B cell (primary cell): Measurements from ENCODE around the gene PRXL2A. TPM values are rescaled to one million over a fixed set of nuclear protein-coding genes. Genes with fewer than 3 reads are reported as not detected.

Source experiments
- ATAC-seq: fragments of 200-7000 bp; cut with Tn5 transposase; one replicate; pipeline ENCODE4 v1.10.0; 2021; ENCODE audit warnings: low read depth, mild to moderate bottlenecking, moderate number of reproducible peaks, moderate library complexity
- CTCF ChIA-PET: fragments of 350-600 bp; sonication (Branson Sonifier 250); formaldehyde crosslinking; loops from one replicate; lab custom pipeline; 2021; ENCODE audit warnings: antibody characterized with exemption, inconsistent platforms; lab: Charles Lee
- POLR2A ChIA-PET: fragments of 350-600 bp; sonication (Branson Sonifier 250); formaldehyde crosslinking; loops from one replicate; lab custom pipeline; 2021; ENCODE audit warnings: antibody characterized with exemption; lab: Charles Lee
- DNase-seq: peaks from one replicate; pipeline ENCODE4 v3.0.0; 2013
- H2AFZ ChIP-seq: 2 replicates; pipeline ENCODE4 v1.6.1; 2012; ENCODE audit warnings: mild to moderate bottlenecking, low read depth, low read length; ENCODE audit not compliant: insufficient read depth, poor library complexity, severe bottlenecking
- H3K27ac ChIP-seq, 2 donors: 1 replicate in 1 of 2; 2 replicates in 1 of 2; pipeline ENCODE4 v1.5.1; 2012 to 2013; ENCODE audit warnings: low read length in 2 of 2, mild to moderate bottlenecking in 2 of 2, moderate library complexity in 1 of 2
- H3K27me3 ChIP-seq, 4 experiments: fragments of 200-600 bp in 1 of 4; sonication (generic) in 1 of 4; replicated peaks in 1 of 4; 1 replicate in 2 of 4; 2 replicates in 2 of 4; pipeline versions ENCODE4 v1.6.1 to v1.7.0; 2013 to 2016; ENCODE audit warnings: low read length in 3 of 4, mild to moderate bottlenecking in 2 of 4, mixed read lengths in 1 of 4, moderate library complexity in 1 of 4; ENCODE audit not compliant: insufficient read depth in 4 of 4, control insufficient read depth in 3 of 4; ENCODE audit errors: control extremely low read depth in 1 of 4
- H3K36me3 ChIP-seq, 2 experiments: replicated peaks in 1 of 2; 1 replicate in 1 of 2; 2 replicates in 1 of 2; pipeline versions ENCODE4 v1.6.1 to v1.7.1; 2013; ENCODE audit warnings: low read length in 1 of 2; ENCODE audit not compliant: insufficient read depth in 2 of 2, control insufficient read depth in 1 of 2; ENCODE audit errors: control extremely low read depth in 1 of 2, extremely low read depth in 1 of 2
- H3K4me1 ChIP-seq, 2 donors: fragments of 200-600 bp in 1 of 2; sonication (generic) in 1 of 2; 1 replicate in 1 of 2; 2 replicates in 1 of 2; pipeline versions ENCODE4 v1.5.1 to v1.6.1; 2013 to 2017; ENCODE audit warnings: low read length in 2 of 2; ENCODE audit not compliant: control insufficient read depth in 2 of 2, insufficient read depth in 2 of 2
- H3K4me2 ChIP-seq: replicated peaks from 2 replicates; pipeline ENCODE3; 2012; ENCODE audit warnings: mild to moderate bottlenecking, low read depth, low read length; ENCODE audit not compliant: poor library complexity, severe bottlenecking
- H3K4me3 ChIP-seq, 5 experiments: fragments of 200-600 bp in 1 of 5; sonication (generic) in 1 of 5; 1 replicate in 3 of 5; 2 replicates in 2 of 5; pipeline versions ENCODE4 v1.5.1 to v1.7.0; 2011 to 2016; ENCODE audit warnings: low read length in 4 of 5, mild to moderate bottlenecking in 4 of 5, low read depth in 2 of 5, control low read depth in 1 of 5, moderate library complexity in 1 of 5; ENCODE audit not compliant: insufficient read depth in 1 of 5; ENCODE audit errors: control extremely low read depth in 1 of 5, extremely low read depth in 1 of 5
- H3K79me2 ChIP-seq: fragments of 200-600 bp; sonication (generic); one replicate; pipeline ENCODE4 v1.6.0; 2016; ENCODE audit warnings: low read length; ENCODE audit not compliant: control insufficient read depth, insufficient read depth
- H3K9ac ChIP-seq: fragments of 200-600 bp; sonication (generic); 2 replicates; pipeline ENCODE4 v1.6.1; 2017; ENCODE audit warnings: mild to moderate bottlenecking, low read length, moderate library complexity
- H3K9me3 ChIP-seq, 3 donors: one replicate each; pipeline versions ENCODE4 v1.6.1 to v1.7.1; 2013; ENCODE audit warnings: low read length in 2 of 3; ENCODE audit not compliant: control insufficient read depth in 2 of 3, insufficient read depth in 1 of 3; ENCODE audit errors: control extremely low read depth in 1 of 3
- H4K20me1 ChIP-seq: 2 replicates; pipeline ENCODE4 v1.6.0; 2012; ENCODE audit warnings: mild to moderate bottlenecking, low read length; ENCODE audit not compliant: insufficient read depth, control insufficient read depth, poor library complexity, severe bottlenecking
- H3K27ac Mint-ChIP-seq: one replicate; pipeline ENCODE4 v1.8.0; 2021; ENCODE audit warnings: mixed read lengths
- H3K27me3 Mint-ChIP-seq: one replicate; pipeline ENCODE4 v1.8.0; 2021; ENCODE audit warnings: mixed read lengths
- H3K4me1 Mint-ChIP-seq: one replicate; pipeline ENCODE4 v1.8.0; 2021; ENCODE audit warnings: mixed read lengths
- H3K4me3 Mint-ChIP-seq: one replicate; pipeline ENCODE4 v1.8.0; 2021; ENCODE audit warnings: mixed read lengths
- H3K9me3 Mint-ChIP-seq: one replicate; pipeline ENCODE4 v1.8.0; 2022; ENCODE audit warnings: mixed read lengths; ENCODE audit not compliant: insufficient read depth
- EZH2 ChIP-seq: IDR thresholded peaks from 2 replicates; pipeline ENCODE4 v1.6.1; 2012; ENCODE audit warnings: borderline replicate concordance, low read depth, mild to moderate bottlenecking, moderate library complexity, low read length; ENCODE audit not compliant: insufficient read depth, poor library complexity, severe bottlenecking
- WGBS: methylation state at CpG from one replicate; pipeline ENCODE4 v1.1.5; 2013; ENCODE audit warnings: missing lambda C conversion rate; ENCODE audit not compliant: insufficient coverage; 5-methylcytosine and 5-hydroxymethylcytosine counted together
- intact Hi-C: fragments of 100-400 bp; cut with micrococcal nuclease; formaldehyde crosslinking; loops from one replicate; pipeline ENCODE4 v1.10.0; 2022
- polyA plus RNA-seq: library from polyadenylated mRNA; depleted of rRNA; stranded (reverse); fragments of >200 nt; gene quantifications from 2 replicates; pipeline ENCODE4 v1.2.3, GENCODE V29; 2012
- total RNA-seq, 2 donors: library from RNA; stranded (reverse); fragments of 120-200 nt in 1 of 2; gene quantifications; 1 replicate in 1 of 2; 2 replicates in 1 of 2; pipeline versions ENCODE4 v1.2.3 to v1.2.4, GENCODE V29; 2013 to 2022
- TF ChIP-seq, protein P1 (sequence below): fragments of 200-600 bp; IDR thresholded peaks from one replicate; pipeline ENCODE4 v1.8.0; 2022; ENCODE audit warnings: antibody characterized with exemption, mild to moderate bottlenecking

The PRXL2A gene
- total and polyA plus RNA-seq, 2 donors (not counting 1 experiment from before 2014, with no cell fraction given): 2.8 to 9.4 TPM

DNA sequence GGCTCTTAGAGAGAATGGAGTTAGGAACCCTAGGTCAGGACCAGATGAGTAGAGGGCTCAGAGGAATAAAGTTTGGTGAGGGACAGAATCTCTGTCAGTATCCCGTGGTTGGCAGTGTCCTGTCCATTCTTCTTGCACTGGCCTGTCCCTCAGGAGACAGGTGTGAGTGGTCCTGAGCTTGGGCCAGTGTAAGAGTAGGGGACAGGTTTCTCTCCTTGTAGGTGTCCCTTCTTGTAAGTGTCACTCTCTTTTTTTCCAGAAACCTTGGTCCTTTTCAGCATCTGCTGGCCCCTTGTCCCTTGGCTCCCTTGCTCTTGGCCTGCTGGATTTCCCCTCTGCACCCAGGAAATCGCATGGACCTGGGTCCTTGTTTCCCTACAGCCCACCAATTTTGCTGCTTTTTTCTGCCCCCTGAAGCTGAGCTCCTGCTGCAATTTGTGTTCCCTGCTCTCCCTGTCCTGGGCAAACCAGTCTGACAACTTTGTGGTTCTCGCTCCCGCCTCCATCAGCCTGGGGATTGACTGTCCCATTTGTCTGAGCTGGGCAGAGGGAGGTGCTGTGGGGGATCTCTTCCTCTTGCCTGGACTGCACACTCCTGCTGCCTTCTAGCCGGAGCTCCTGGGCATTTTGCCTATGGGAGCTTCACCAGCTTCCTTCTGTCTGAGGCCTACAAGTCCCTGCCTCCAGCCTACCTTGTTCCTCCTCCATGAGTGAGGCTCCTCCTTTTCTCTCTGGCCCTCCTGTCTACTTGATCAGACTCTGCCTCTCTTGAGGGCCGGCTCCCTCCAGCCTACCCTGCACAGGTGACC is 52.3 kb downstream of the PRXL2A start:
- Histone ChIP-seq H2AFZ (no peak overlapping the region), H3K4me3 (no peak overlapping the region), H3K79me2 (peaks cover 98% of the 10 kb centered on the region), H3K27ac (no peak overlapping the region), H3K36me3 (no peaks in the 10 kb centered on the region), H3K9ac (no peak overlapping the region), H3K4me2 (peak overlapping the region; percentile 34), H3K4me1 (peaks cover 93 to 99% of the 10 kb centered on the region in 2 donors), H3K9me3 (no peaks in the 10 kb centered on the region), H3K27me3 (no peaks in the 10 kb centered on the region), H4K20me1 (peaks cover 56% of the 10 kb centered on the region)
- DNase-seq: no peak
- intact Hi-C loops: no loop called here
- 88% methylated on average over 6 of the region's 6 CpGs for WGBS
- Mint-ChIP-seq H3K4me3 (peak overlapping the region; percentile 68), H3K27ac (peak overlapping the region; percentile 90), H3K9me3 (no peaks in the 10 kb centered on the region), H3K27me3 (no peaks in the 10 kb centered on the region), H3K4me1 (peaks cover 95% of the 10 kb centered on the region)
- no peak for TF ChIP-seq EZH2
- TF ChIP-seq, protein P1, sequence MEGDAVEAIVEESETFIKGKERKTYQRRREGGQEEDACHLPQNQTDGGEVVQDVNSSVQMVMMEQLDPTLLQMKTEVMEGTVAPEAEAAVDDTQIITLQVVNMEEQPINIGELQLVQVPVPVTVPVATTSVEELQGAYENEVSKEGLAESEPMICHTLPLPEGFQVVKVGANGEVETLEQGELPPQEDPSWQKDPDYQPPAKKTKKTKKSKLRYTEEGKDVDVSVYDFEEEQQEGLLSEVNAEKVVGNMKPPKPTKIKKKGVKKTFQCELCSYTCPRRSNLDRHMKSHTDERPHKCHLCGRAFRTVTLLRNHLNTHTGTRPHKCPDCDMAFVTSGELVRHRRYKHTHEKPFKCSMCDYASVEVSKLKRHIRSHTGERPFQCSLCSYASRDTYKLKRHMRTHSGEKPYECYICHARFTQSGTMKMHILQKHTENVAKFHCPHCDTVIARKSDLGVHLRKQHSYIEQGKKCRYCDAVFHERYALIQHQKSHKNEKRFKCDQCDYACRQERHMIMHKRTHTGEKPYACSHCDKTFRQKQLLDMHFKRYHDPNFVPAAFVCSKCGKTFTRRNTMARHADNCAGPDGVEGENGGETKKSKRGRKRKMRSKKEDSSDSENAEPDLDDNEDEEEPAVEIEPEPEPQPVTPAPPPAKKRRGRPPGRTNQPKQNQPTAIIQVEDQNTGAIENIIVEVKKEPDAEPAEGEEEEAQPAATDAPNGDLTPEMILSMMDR: no peak
- ChIA-PET CTCF (interaction anchor here (1.1 to 4.0 kb wide), 4 partner anchors 9 to 44 kb away, joined by 3 to 29 read pairs (median 14); no protein-coding TSS in a partner anchor), POLR2A (no interaction called here)
- ATAC-seq: no peak
